ENCODE measurements around the gene CX3CR1.

GRCh38 chr3:39228496-39228895 is 51.3 kb downstream of the CX3CR1 start:
- TF ChIP-seq CTCF (IDR thresholded peaks at IDR 0.05) (no peak), EZH2 (IDR thresholded peaks at IDR 0.05) (no peak)

All from neural progenitor cell (in vitro differentiated cells).